Astrocyte of the spinal cord (primary cell): ENCODE measurements around the gene EPSTI1.
A peak's percentile ranks its signal among the peaks of the same experiment; 100 is the strongest.

Source experiments
- DNase-seq: peaks from one replicate; pipeline ENCODE4 v3.0.0; 2011; ENCODE audit warnings: low read depth, low spot score
- H3K4me3 ChIP-seq: 2 replicates; pipeline ENCODE4 v1.5.1; 2011; ENCODE audit warnings: low read depth, mild to moderate bottlenecking, low read length, moderate library complexity
- CTCF ChIP-seq: IDR thresholded peaks from 2 replicates; pipeline ENCODE4 v1.5.1; 2012; ENCODE audit warnings: low read depth, mild to moderate bottlenecking, low read length, inconsistent platforms
- in situ Hi-C: cut with HindIII; loops from 2 replicates; pipeline ENCODE4 v1.10.0; 2017; ENCODE audit warnings: low sequenced_read_pairs

The EPSTI1 gene

GRCh38 chr13:42893214-42893671 is 98.8 kb downstream of the EPSTI1 start:
- no peak for TF ChIP-seq CTCF
- in situ Hi-C loops: no loop called here
- DNase-seq: peak; percentile 57
- H3K4me3 ChIP-seq: no peak overlapping the region

- in situ Hi-C loops: no loop called here
- no peak for DNase-seq
- no peak overlapping the region for H3K4me3 ChIP-seq
- TF ChIP-seq CTCF: no peak
Measured at GRCh38 chr13:42892760-42893159, 99.3 kb downstream of the EPSTI1 start.

GRCh38 chr13:42891591-42891990 is 100.5 kb downstream of the EPSTI1 start:
- in situ Hi-C loops: no loop called here
- H3K4me3 ChIP-seq: no peak overlapping the region
- no peak for TF ChIP-seq CTCF
- no peak for DNase-seq

GRCh38 chr13:42885325-42885724 is 106.7 kb downstream of the EPSTI1 start:
- no peak overlapping the region for H3K4me3 ChIP-seq
- TF ChIP-seq CTCF: no peak
- no peak for DNase-seq
- in situ Hi-C loops: no loop called here

- TF ChIP-seq CTCF: peak; percentile 14
- DNase-seq: peak; percentile 51
- no peak overlapping the region for H3K4me3 ChIP-seq
- in situ Hi-C loops: no loop called here
Measured at GRCh38 chr13:42883771-42884467, 108.1 kb downstream of the EPSTI1 start.

GRCh38 chr13:42883142-42883541 is 108.9 kb downstream of the EPSTI1 start:
- no peak overlapping the region for H3K4me3 ChIP-seq
- in situ Hi-C loops: no loop called here
- TF ChIP-seq CTCF: no peak
- DNase-seq: peak; percentile 16
